Urothelium cell line (cell line): Measurements from ENCODE around the gene RSPH10B2.
A peak's percentile ranks its signal among the peaks of the same experiment; 100 is the strongest.
"Not testable (repeated sequence)": the region's sequence is repeated elsewhere in the genome, so short reads cannot be mapped to it uniquely, and the experiment has no call there.

Experiments
- DNase-seq: peaks from one replicate; pipeline ENCODE4 v3.0.0; 2011; ENCODE audit warnings: low spot score, mixed read lengths
- FAIRE-seq: peaks from 2 replicates; lab custom pipeline; 2011; peaks lifted over from hg19 to GRCh38; lab: Jason Lieb, UNC

Gene RSPH10B2

GRCh38 chr7:6835521-6835920, 81.6 kb downstream of the RSPH10B2 start:
- DNase-seq, FAIRE-seq: not testable (repeated sequence)

- DNase-seq, result not testable (repeated sequence)
- peak; percentile 9 for FAIRE-seq
These were observed 83.2 kb downstream of the RSPH10B2 start for GRCh38 chr7:6837081-6837480.

GRCh38 chr7:6842278-6842921, 88.5 kb downstream of the RSPH10B2 start:
- not testable (repeated sequence) for FAIRE-seq, DNase-seq

- FAIRE-seq, DNase-seq: not testable (repeated sequence)
These were observed 89.2 kb downstream of the RSPH10B2 start for GRCh38 chr7:6843092-6843491.

- not testable (repeated sequence) for FAIRE-seq, DNase-seq
These were observed 89.8 kb downstream of the RSPH10B2 start for GRCh38 chr7:6843654-6844053.

GRCh38 chr7:6845971-6846449, 92.1 kb downstream of the RSPH10B2 start:
- not testable (repeated sequence) for DNase-seq, FAIRE-seq

- not testable (repeated sequence) for FAIRE-seq, DNase-seq
These were observed 93.8 kb downstream of the RSPH10B2 start for GRCh38 chr7:6847751-6848150.
